Neuronal stem cell (in vitro differentiated cells): ENCODE results near the gene TBC1D4. TPM values are rescaled to one million over a fixed set of nuclear protein-coding genes. Genes with fewer than 3 reads are reported as not detected.

Source experiments
- DNase-seq: peaks from one replicate; pipeline ENCODE4 v3.0.0-alpha.2; 2013; ENCODE audit warnings: low spot score
- H2AFZ ChIP-seq: one replicate; pipeline ENCODE4 v1.6.1; 2013; ENCODE audit warnings: mild to moderate bottlenecking, low read length, inconsistent platforms
- H2AK5ac ChIP-seq: 2 replicates; pipeline ENCODE4 v1.6.1; 2013; ENCODE audit warnings: low read depth, mild to moderate bottlenecking, inconsistent platforms, low read length, moderate library complexity, mixed read lengths
- H2BK120ac ChIP-seq: 2 replicates; pipeline ENCODE4 v1.6.1; 2013; ENCODE audit warnings: low read depth, mild to moderate bottlenecking, inconsistent platforms, low read length, moderate library complexity, mixed read lengths
- H2BK12ac ChIP-seq: one replicate; pipeline ENCODE4 v1.6.1; 2013; ENCODE audit warnings: low read length, inconsistent platforms
- H2BK15ac ChIP-seq: 2 replicates; pipeline ENCODE4 v1.6.1; 2013; ENCODE audit warnings: mild to moderate bottlenecking, low read length, inconsistent platforms, mixed read lengths
- H2BK5ac ChIP-seq: one replicate; pipeline ENCODE4 v1.6.1; 2013; ENCODE audit warnings: inconsistent platforms, mild to moderate bottlenecking, low read length, moderate library complexity
- H3K14ac ChIP-seq: one replicate; pipeline ENCODE4 v1.6.1; 2013; ENCODE audit warnings: low read length, inconsistent platforms
- H3K18ac ChIP-seq: 2 replicates; pipeline ENCODE4 v1.6.1; 2013; ENCODE audit warnings: low read length, inconsistent platforms
- H3K23ac ChIP-seq: 2 replicates; pipeline ENCODE4 v1.6.1; 2013; ENCODE audit warnings: low read depth, mild to moderate bottlenecking, mixed read lengths, low read length, inconsistent platforms; ENCODE audit not compliant: poor library complexity
- H3K27ac ChIP-seq: replicated peaks from 3 replicates; pipeline ENCODE4 v1.5.1; 2013; ENCODE audit warnings: low read length, inconsistent platforms
- H3K27me3 ChIP-seq, 3 experiments: 2 replicates each; pipeline ENCODE4 v1.6.1; 2013; ENCODE audit warnings: low read length in 3 of 3, mild to moderate bottlenecking in 2 of 3, inconsistent platforms in 1 of 3, low read depth in 1 of 3, mixed read lengths in 1 of 3, moderate library complexity in 1 of 3; ENCODE audit not compliant: control insufficient read depth in 3 of 3, insufficient read depth in 3 of 3
- H3K36me3 ChIP-seq, 2 donors: replicated peaks in 1 of 2; 2 replicates each; pipeline ENCODE4 v1.6.1; 2013; ENCODE audit warnings: low read length in 2 of 2; ENCODE audit not compliant: control insufficient read depth in 2 of 2, insufficient read depth in 2 of 2
- H3K4ac ChIP-seq: 2 replicates; pipeline ENCODE4 v1.6.1; 2013; ENCODE audit warnings: inconsistent platforms, mild to moderate bottlenecking, low read length, moderate library complexity
- H3K4me1 ChIP-seq, 2 donors: 1 replicate in 1 of 2; 2 replicates in 1 of 2; pipeline ENCODE4 v1.6.1; 2013; ENCODE audit warnings: low read length in 2 of 2, low read depth in 1 of 2; ENCODE audit not compliant: control insufficient read depth in 2 of 2, insufficient read depth in 1 of 2
- H3K4me2 ChIP-seq: one replicate; pipeline ENCODE4 v1.6.1; 2013; ENCODE audit warnings: mild to moderate bottlenecking, low read length, inconsistent platforms; ENCODE audit not compliant: insufficient read depth, poor library complexity, severe bottlenecking
- H3K4me3 ChIP-seq, 2 donors: 2 replicates each; pipeline ENCODE4 v1.5.1; 2013; ENCODE audit warnings: low read length in 2 of 2, mild to moderate bottlenecking in 2 of 2, inconsistent platforms in 1 of 2, moderate library complexity in 1 of 2
- H3K79me1 ChIP-seq: one replicate; pipeline ENCODE4 v1.6.1; 2013; ENCODE audit warnings: low read depth, mild to moderate bottlenecking, inconsistent platforms, low read length, moderate library complexity
- H3K9ac ChIP-seq: one replicate; pipeline ENCODE4 v1.6.1; 2013; ENCODE audit warnings: mild to moderate bottlenecking, low read depth, low read length, inconsistent platforms; ENCODE audit not compliant: poor library complexity
- H3K9me3 ChIP-seq, 2 donors: replicated peaks in 1 of 2; 2 replicates each; pipeline versions ENCODE3 to v1.6.1; 2013; ENCODE audit warnings: low read length in 2 of 2, mild to moderate bottlenecking in 2 of 2, inconsistent platforms in 1 of 2, low read depth in 1 of 2, mixed read lengths in 1 of 2, moderate library complexity in 1 of 2; ENCODE audit not compliant: control insufficient read depth in 2 of 2, insufficient read depth in 1 of 2
- H4K8ac ChIP-seq: one replicate; pipeline ENCODE4 v1.6.1; 2013; ENCODE audit warnings: low read depth, mild to moderate bottlenecking, inconsistent platforms, low read length, moderate library complexity
- H4K91ac ChIP-seq: one replicate; pipeline ENCODE4 v1.6.1; 2013; ENCODE audit warnings: low read length, low read depth, mild to moderate bottlenecking, inconsistent platforms; ENCODE audit not compliant: poor library complexity
- WGBS, 2 donors: extraction: QIAGEN DNeasy Blood & Tissue Kit; methylation state at CpG; one replicate each; pipeline ENCODE4 v1.1.7; 2013; ENCODE audit warnings: missing lambda C conversion rate in 2 of 2, mixed read lengths in 1 of 2; ENCODE audit not compliant: insufficient read length in 2 of 2, insufficient replicate concordance in 1 of 2; ENCODE audit errors: extremely low coverage in 2 of 2; 5-methylcytosine and 5-hydroxymethylcytosine counted together
- polyA plus RNA-seq, 2 experiments: library from polyadenylated mRNA; stranded (reverse); fragments of 200-250 nt; gene quantifications; one replicate each; pipeline ENCODE4 v1.2.3, GENCODE V29; 2013

Gene TBC1D4, protein sequence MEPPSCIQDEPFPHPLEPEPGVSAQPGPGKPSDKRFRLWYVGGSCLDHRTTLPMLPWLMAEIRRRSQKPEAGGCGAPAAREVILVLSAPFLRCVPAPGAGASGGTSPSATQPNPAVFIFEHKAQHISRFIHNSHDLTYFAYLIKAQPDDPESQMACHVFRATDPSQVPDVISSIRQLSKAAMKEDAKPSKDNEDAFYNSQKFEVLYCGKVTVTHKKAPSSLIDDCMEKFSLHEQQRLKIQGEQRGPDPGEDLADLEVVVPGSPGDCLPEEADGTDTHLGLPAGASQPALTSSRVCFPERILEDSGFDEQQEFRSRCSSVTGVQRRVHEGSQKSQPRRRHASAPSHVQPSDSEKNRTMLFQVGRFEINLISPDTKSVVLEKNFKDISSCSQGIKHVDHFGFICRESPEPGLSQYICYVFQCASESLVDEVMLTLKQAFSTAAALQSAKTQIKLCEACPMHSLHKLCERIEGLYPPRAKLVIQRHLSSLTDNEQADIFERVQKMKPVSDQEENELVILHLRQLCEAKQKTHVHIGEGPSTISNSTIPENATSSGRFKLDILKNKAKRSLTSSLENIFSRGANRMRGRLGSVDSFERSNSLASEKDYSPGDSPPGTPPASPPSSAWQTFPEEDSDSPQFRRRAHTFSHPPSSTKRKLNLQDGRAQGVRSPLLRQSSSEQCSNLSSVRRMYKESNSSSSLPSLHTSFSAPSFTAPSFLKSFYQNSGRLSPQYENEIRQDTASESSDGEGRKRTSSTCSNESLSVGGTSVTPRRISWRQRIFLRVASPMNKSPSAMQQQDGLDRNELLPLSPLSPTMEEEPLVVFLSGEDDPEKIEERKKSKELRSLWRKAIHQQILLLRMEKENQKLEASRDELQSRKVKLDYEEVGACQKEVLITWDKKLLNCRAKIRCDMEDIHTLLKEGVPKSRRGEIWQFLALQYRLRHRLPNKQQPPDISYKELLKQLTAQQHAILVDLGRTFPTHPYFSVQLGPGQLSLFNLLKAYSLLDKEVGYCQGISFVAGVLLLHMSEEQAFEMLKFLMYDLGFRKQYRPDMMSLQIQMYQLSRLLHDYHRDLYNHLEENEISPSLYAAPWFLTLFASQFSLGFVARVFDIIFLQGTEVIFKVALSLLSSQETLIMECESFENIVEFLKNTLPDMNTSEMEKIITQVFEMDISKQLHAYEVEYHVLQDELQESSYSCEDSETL (N-terminal part only)
- polyA plus RNA-seq (2013, experiment 1 of 2) = 10.0 TPM
- polyA plus RNA-seq (2013, experiment 2 of 2) = 11.9 TPM

DNA sequence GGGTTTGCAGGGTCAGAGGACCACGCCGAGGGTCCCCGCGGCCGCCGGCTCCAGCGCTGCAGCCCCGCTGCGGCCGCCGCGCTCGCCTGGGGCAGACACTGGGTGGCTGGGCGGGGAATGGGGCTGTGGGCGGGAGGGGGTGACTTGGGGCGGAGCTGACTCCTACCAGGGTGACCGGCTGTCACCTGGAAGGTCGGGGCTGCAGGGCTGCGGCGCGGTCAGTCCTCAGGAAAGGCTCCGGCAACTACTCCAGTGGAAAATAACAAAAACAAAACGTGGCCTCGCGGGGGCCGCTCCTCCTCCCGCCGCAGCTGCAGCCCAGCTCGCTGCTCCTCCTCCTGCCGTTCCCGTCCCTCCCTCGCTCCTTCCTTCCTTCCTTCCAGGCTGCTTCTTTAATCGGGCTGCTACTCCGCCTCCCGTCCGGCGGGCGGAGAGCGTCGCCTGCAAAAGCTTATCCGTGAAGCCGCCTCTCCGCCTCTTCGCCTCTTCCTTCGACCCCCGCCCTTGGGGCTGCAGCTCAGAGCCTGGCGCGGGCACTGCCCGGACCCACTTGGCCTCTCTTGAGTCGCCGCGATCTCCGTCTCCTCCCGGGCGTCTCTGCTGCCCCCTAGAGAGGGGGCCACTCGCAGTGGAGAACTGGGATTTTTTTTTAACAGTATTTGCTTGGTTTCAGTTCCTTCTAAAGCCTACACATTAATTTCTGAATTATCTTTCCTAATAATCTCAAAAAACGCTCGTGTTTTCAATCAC lies at the start of gene TBC1D4:
TBC1D4 (minus strand) TSS at position 100 of the 750 bp plus-strand sequence. CDS start 402 bp downstream, outside the sequence.
- Histone ChIP-seq H3K4me2 (peak within 1 kb of the TSS; percentile 86), H3K14ac (peak within 1 kb of the TSS; percentile 56), H3K23ac (peak within 1 kb of the TSS; percentile 85), H3K27me3 (no peaks in the 10 kb centered on the region), H3K4me1 (peaks cover 4 to 5% of the 10 kb centered on the region in 2 donors), H3K9me3 (no peaks in the 10 kb centered on the region), H2BK15ac (peak within 1 kb of the TSS; percentile 96), H3K27ac (peak within 1 kb of the TSS; percentile 86), H2AK5ac (peak within 1 kb of the TSS; percentile 81), H3K18ac (peak within 1 kb of the TSS; percentile 96), H3K36me3 (no peaks in the 10 kb centered on the region), H4K8ac (no peak within 1 kb of the TSS), H3K79me1 (peaks cover 1% of the 10 kb centered on the region), H4K91ac (no peak within 1 kb of the TSS), H3K9ac (peak within 1 kb of the TSS; percentile 93), H3K4ac (peak within 1 kb of the TSS; percentile 23), H2BK12ac (no peak within 1 kb of the TSS), H2AFZ (peak within 1 kb of the TSS; percentile 98), H2BK5ac (peak within 1 kb of the TSS; percentile 53), H2BK120ac (no peak within 1 kb of the TSS), H3K4me3 (peak within 1 kb of the TSS; percentile 77 to 99)
- WGBS, 2 donors = 100% methylated on average over 2 of the region's 58 CpGs; no CpG with 5 or more reads in 1 of the 2 donors
- DNase-seq = peak; percentile 87

DNA sequence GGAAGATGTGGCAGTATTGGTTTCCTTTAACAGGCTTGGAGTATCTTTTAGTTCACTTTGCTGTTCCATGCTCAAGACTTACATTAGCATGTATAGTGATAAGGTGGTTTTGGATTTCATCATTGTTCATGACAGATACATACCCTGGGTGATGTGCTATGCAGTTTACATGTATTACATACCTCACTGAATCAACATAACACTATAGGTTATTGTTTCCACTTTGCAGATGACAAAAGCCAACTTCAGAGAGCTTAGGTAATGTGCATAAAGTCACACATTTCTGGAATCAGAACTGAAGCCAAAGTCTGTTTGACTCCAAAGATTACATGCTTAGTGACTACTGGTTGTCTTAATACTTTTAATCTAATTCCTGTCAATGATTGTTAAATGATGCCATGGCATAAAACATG lies 48.6 kb upstream of the TBC1D4 start:
- Histone ChIP-seq H3K9ac (no peak overlapping the region), H3K36me3 (peaks cover 6 to 76% of the 10 kb centered on the region in 2 donors), H2BK5ac (no peak overlapping the region), H3K79me1 (no peaks in the 10 kb centered on the region), H2BK12ac (no peak overlapping the region), H3K4me2 (no peak overlapping the region), H4K8ac (no peak overlapping the region), H3K14ac (no peak overlapping the region), H3K9me3 (no peaks in the 10 kb centered on the region), H3K27me3 (peaks cover 0 to 2% (median 0%) of the 10 kb centered on the region in 3 experiments), H4K91ac (no peak overlapping the region), H3K18ac (no peak overlapping the region), H2BK120ac (no peak overlapping the region), H3K4me3 (no peak overlapping the region), H3K4me1 (no peaks in the 10 kb centered on the region), H3K4ac (no peak overlapping the region), H3K27ac (no peak overlapping the region), H2AFZ (no peak overlapping the region), H2AK5ac (no peak overlapping the region), H3K23ac (no peak overlapping the region), H2BK15ac (no peak overlapping the region)
- no peak for DNase-seq

DNA sequence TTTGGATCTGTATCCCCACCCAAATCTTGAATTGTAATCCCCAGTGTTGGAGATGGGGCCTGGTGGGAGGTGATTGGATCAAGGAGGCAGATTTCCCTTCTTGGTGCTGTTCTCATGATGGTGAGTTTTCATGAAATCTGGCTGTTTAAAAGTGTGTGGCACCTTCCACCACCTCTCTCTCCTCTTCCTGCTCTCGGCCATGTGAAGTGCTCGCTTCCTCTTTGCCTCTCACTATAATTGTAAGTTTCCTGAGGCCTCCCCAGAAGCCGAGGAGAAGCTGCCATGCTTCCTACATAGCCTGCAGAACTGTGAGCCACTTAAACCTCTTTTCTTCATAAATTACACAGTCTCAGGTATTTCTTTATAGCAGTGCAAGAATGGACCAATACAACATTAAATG lies 40.0 kb upstream of the TBC1D4 start:
- Histone ChIP-seq H3K9ac (no peak overlapping the region), H3K4me2 (no peak overlapping the region), H3K27ac (no peak overlapping the region), H3K4me1 (no peaks in the 10 kb centered on the region), H2BK120ac (no peak overlapping the region), H4K8ac (no peak overlapping the region), H4K91ac (no peak overlapping the region), H3K4me3 (no peak overlapping the region), H2BK5ac (no peak overlapping the region), H2AK5ac (no peak overlapping the region), H3K23ac (no peak overlapping the region), H3K79me1 (no peaks in the 10 kb centered on the region), H3K4ac (no peak overlapping the region), H3K36me3 (peaks cover 4 to 20% of the 10 kb centered on the region in 2 donors), H3K14ac (no peak overlapping the region), H2BK15ac (no peak overlapping the region), H3K9me3 (peaks cover 3% of the 10 kb centered on the region in 2 donors), H2AFZ (no peak overlapping the region), H3K27me3 (no peaks in the 10 kb centered on the region), H3K18ac (no peak overlapping the region), H2BK12ac (no peak overlapping the region)
- WGBS, 2 donors = no CpG with 5 or more reads among the region's 3 CpGs
- DNase-seq = no peak
